AG09319 (cell line): ENCODE measurements around the gene ZNF397.

Experiments
- DNase-seq: peaks from one replicate; pipeline ENCODE4 v3.0.0-alpha.2; 2010; ENCODE audit warnings: low read depth; ENCODE audit errors: extremely low read depth
- TF ChIP-seq, protein P1 (sequence below): IDR thresholded peaks from 2 replicates; pipeline ENCODE4 v1.5.1; 2011; ENCODE audit warnings: low read depth, mild to moderate bottlenecking, inconsistent platforms, low read length, moderate library complexity

The ZNF397 gene

DNA sequence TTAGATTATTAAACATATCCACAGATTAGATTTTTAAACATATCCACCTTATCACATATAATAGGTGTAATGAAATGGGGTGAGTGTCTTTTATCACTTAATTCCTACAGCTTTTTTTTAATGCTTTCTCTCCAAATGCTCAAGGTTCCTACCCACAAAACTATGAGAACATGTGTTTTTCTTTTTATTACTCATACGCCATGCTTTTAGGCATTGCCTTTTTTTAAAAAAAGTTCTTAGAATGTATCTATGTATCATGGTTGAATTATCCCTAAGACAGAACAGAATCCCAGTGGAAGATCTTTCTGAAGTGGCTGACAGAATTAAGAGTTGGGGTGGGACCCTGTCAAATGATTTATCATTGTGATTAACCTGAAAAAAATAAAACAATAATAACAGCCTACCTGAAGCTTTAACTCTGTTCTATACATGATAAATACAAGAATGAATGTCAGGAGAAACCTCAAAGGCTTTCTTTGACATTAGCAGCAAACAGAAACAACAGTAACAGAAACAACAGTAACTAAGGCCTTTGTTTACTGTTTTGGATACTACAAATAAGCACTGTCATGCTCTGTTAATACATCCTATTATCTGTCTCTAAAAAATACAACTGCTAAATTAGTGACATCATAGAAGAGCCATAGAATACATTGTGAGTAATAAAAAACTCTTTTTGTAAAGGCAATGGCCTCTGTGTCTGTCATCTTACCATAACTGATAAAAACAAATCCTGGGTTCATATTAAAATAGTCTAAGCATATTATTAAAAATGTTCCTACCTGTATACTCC is 4.1 kb upstream of the ZNF397 start:
- TF ChIP-seq, protein P1, sequence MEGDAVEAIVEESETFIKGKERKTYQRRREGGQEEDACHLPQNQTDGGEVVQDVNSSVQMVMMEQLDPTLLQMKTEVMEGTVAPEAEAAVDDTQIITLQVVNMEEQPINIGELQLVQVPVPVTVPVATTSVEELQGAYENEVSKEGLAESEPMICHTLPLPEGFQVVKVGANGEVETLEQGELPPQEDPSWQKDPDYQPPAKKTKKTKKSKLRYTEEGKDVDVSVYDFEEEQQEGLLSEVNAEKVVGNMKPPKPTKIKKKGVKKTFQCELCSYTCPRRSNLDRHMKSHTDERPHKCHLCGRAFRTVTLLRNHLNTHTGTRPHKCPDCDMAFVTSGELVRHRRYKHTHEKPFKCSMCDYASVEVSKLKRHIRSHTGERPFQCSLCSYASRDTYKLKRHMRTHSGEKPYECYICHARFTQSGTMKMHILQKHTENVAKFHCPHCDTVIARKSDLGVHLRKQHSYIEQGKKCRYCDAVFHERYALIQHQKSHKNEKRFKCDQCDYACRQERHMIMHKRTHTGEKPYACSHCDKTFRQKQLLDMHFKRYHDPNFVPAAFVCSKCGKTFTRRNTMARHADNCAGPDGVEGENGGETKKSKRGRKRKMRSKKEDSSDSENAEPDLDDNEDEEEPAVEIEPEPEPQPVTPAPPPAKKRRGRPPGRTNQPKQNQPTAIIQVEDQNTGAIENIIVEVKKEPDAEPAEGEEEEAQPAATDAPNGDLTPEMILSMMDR: no peak
- no peak for DNase-seq

DNA sequence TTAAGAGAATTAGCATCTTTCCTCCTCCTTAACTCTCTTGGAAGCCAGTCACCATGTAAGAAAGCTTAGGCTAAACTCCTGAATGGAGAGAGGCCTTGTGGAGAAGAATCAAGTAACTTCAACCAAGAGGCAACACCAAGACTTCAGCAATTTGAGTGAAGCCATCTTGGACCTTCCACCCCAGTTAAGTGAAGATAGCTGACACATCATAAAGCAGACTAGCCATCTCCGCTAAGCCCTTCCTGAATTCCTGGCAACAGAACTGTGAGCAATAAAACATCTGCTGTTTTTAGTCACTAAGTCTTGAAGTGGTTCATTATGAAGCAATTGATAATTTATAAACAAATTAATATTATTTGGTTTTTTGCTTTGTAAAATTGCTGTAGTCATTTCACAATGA is 1.5 kb upstream of the ZNF397 start:
- TF ChIP-seq, protein P1: no peak
- no peak for DNase-seq

- no peak for DNase-seq
- TF ChIP-seq, protein P1: no peak
These were observed 592 bp downstream of the ZNF397 start for GRCh38 chr18:35241448-35241804.

GRCh38 chr18:35242426-35242825 is 1.6 kb downstream of the ZNF397 start:
- no peak for DNase-seq
- TF ChIP-seq, protein P1: no peak

DNA sequence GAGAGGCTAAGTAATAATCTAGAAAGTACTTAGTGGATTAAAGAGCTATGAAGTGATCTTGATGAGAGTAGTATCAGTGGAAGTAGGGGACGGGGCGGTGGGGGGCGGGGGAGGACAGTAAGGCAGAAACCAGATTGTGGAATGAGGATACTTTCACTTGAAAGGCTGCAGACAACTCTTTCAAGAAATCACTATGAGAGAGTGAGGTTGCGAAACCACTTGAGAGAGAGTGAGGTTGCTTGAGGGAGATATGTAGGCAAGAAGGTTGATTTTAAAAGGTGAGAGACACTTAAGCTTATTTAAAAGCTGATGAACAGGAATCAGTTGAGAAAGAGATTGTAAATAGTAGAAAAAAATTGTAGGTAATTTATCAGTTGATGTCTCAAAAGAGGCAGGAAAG is 3.8 kb downstream of the ZNF397 start:
- TF ChIP-seq, protein P1: no peak
- no peak for DNase-seq

GRCh38 chr18:35245719-35246317 is 5.0 kb downstream of the ZNF397 start:
- DNase-seq: no peak
- TF ChIP-seq, protein P1: no peak

DNA sequence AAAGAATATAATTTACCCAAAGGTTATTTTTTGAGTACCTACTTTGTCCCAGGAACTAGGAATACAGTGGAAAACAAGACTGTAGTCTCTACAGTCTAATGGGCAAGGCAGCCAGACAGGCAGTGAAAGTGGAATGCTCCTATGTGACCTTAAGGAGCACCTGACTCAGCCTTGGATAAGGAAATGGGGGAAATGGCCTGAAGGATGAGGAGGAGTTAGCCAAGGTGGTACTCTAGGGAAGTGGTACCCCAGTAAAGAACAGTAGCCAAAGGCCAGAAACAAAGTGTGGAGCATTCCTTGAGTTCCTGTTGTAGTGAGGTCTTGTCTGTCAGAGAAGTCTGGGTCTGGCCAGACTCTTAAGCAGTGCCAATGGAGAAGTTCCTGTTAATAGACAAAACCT is 6.0 kb downstream of the ZNF397 start:
- TF ChIP-seq, protein P1: no peak
- DNase-seq: no peak
